Fibroblast of lung (primary cell): Measurements from ENCODE around the gene PLCXD1.

ENCODE experiments used
- EZH2 ChIP-seq: IDR thresholded peaks from 2 replicates; pipeline ENCODE4 v1.5.1; 2012; ENCODE audit warnings: low read length, control low read depth, mild to moderate bottlenecking; ENCODE audit errors: missing control alignments
- TF ChIP-seq, protein P1 (sequence below), 2 donors: IDR thresholded peaks in 1 of 2; conservative IDR thresholded peaks in 1 of 2; 1 replicate in 1 of 2; 2 replicates in 1 of 2; pipeline ENCODE4 v1.5.1; 2011 to 2012; ENCODE audit warnings: low read length in 2 of 2, control low read depth in 1 of 2, inconsistent platforms in 1 of 2, low read depth in 1 of 2, mild to moderate bottlenecking in 1 of 2

DNA sequence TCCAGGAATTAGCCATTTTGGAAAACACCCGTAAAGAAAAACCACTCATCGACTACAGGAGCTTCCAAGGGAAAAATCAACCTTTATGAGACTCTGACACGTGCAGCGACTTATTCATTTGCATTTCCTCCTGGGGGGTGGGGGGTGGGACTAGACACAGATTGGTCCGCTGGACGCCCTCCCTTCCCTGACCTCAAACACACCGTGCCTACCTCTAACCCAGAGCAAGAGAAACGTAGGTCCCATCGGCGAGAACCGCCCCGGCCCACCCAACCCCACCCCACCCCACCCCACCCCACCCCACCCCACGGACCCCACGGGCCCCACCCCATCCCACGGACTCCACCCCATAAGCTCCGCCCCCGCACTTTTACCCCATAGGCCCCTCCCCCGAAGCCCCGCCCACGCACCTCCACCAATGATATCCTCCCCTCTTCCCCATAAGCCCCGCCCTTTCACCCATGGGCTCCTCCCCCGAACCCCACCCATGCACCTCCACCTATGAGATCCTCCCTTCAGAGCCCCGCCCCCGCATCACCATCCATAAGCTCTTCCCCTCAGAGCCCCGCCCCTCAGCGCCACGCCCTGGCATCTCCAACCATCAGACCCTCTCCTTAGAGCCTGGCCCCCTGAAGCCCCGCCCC is 36.4 kb downstream of the PLCXD1 start:
- TF ChIP-seq, protein P1, sequence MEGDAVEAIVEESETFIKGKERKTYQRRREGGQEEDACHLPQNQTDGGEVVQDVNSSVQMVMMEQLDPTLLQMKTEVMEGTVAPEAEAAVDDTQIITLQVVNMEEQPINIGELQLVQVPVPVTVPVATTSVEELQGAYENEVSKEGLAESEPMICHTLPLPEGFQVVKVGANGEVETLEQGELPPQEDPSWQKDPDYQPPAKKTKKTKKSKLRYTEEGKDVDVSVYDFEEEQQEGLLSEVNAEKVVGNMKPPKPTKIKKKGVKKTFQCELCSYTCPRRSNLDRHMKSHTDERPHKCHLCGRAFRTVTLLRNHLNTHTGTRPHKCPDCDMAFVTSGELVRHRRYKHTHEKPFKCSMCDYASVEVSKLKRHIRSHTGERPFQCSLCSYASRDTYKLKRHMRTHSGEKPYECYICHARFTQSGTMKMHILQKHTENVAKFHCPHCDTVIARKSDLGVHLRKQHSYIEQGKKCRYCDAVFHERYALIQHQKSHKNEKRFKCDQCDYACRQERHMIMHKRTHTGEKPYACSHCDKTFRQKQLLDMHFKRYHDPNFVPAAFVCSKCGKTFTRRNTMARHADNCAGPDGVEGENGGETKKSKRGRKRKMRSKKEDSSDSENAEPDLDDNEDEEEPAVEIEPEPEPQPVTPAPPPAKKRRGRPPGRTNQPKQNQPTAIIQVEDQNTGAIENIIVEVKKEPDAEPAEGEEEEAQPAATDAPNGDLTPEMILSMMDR (conservative IDR thresholded peaks at IDR 0.05 in 1 of 2, IDR thresholded peaks at IDR 0.05 in 1 of 2; ENCODE audit: low read depth in 1 of 2, low read length in 2 of 2), result no peak
- no peak for TF ChIP-seq EZH2
